Activated T-cell treated with anti-CD3 and anti-CD28 coated beads, Interleukin-2, amount 50 U/mL, for 48 hours (primary cell): Measurements from ENCODE around the gene SLC25A48.
"Not testable (repeated sequence)": the region's sequence is repeated elsewhere in the genome, so short reads cannot be mapped to it uniquely, and the experiment has no call there.

Experiments
- DNase-seq, 2 experiments: peaks; one replicate each; pipeline ENCODE4 v3.0.0-alpha.2; 2020

The SLC25A48 gene

GRCh38 chr5:135830384-135830700 is 4.1 kb upstream of the SLC25A48 start:
- DNase-seq, result no peak

- DNase-seq, result no peak
Observed at GRCh38 chr5:135830876-135831275, 3.6 kb upstream of the SLC25A48 start.

GRCh38 chr5:135831439-135831838 is 3.0 kb upstream of the SLC25A48 start:
- DNase-seq, result no peak

- DNase-seq, result no peak
Observed at GRCh38 chr5:135831851-135832555, 2.5 kb upstream of the SLC25A48 start.

GRCh38 chr5:135832941-135833920 is 1.2 kb upstream of the SLC25A48 start:
- no peak for DNase-seq

GRCh38 chr5:135833961-135834638 is 363 bp upstream of the SLC25A48 start:
- DNase-seq, result no peak

GRCh38 chr5:135835766-135836165 is 1.3 kb downstream of the SLC25A48 start:
- DNase-seq, result no peak

GRCh38 chr5:135838395-135838794 is 3.9 kb downstream of the SLC25A48 start:
- DNase-seq, result not testable (repeated sequence)

- no peak for DNase-seq
Observed at GRCh38 chr5:135839566-135839965, 5.1 kb downstream of the SLC25A48 start.

GRCh38 chr5:135840959-135841358 is 6.5 kb downstream of the SLC25A48 start:
- DNase-seq, result no peak

GRCh38 chr5:135842737-135843136 is 8.3 kb downstream of the SLC25A48 start:
- DNase-seq, result no peak

GRCh38 chr5:135843571-135844337 is 9.3 kb downstream of the SLC25A48 start:
- no peak for DNase-seq

GRCh38 chr5:135846311-135846710 is 11.8 kb downstream of the SLC25A48 start:
- no peak for DNase-seq

- no peak for DNase-seq
Observed at GRCh38 chr5:135847976-135848375, 13.5 kb downstream of the SLC25A48 start.

GRCh38 chr5:135850231-135850630 is 15.8 kb downstream of the SLC25A48 start:
- DNase-seq, result no peak

GRCh38 chr5:135850671-135851070 is 16.2 kb downstream of the SLC25A48 start:
- no peak for DNase-seq

GRCh38 chr5:135851186-135851914 is 16.9 kb downstream of the SLC25A48 start:
- DNase-seq, result no peak

- no peak for DNase-seq
Observed at GRCh38 chr5:135851915-135852845, 17.7 kb downstream of the SLC25A48 start.

- DNase-seq, result no peak
Observed at GRCh38 chr5:135857630-135858311, 23.3 kb downstream of the SLC25A48 start.

GRCh38 chr5:135859186-135859585 is 24.7 kb downstream of the SLC25A48 start:
- DNase-seq, result not testable (repeated sequence)
